ENCODE results near the gene RIC1.

DNA sequence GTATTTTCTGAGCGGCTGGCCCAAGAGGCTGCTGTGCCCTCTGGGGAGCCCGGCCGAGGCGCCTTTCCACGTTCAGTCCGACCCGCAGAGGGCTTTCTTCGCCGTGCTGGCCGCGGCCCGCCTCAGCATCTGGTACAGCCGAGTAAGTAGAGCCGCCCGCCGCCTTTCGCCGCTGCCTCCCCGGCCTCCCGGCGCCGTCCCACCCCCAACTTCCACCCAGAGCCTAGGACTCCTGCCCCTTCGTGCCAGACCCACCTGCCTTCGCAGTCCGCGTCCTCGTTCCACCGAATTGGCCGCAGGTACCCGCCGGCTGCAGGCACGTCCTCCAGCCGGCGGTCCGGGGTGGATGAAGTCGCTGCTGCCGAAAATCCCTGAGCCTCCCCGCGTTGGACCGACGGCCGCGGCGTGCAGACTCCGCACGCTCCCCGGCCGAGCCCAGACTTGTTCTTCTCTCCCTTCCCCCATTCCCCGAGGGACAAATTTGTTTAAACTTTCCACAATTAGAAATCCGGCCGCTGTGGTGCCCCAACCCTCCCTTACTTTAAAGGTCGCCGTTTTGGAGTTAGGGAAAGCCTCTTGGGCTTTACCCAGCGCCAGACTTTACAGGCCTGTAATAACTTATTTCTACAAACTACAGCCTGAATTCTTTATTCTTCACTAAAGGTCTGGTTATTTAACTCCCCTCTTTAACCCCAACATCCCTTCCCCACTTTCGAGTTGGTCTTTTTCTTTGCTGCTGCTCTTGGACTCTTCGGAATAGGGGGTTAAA, 589 bp downstream of the RIC1 start:
- TF ChIP-seq, protein P1, sequence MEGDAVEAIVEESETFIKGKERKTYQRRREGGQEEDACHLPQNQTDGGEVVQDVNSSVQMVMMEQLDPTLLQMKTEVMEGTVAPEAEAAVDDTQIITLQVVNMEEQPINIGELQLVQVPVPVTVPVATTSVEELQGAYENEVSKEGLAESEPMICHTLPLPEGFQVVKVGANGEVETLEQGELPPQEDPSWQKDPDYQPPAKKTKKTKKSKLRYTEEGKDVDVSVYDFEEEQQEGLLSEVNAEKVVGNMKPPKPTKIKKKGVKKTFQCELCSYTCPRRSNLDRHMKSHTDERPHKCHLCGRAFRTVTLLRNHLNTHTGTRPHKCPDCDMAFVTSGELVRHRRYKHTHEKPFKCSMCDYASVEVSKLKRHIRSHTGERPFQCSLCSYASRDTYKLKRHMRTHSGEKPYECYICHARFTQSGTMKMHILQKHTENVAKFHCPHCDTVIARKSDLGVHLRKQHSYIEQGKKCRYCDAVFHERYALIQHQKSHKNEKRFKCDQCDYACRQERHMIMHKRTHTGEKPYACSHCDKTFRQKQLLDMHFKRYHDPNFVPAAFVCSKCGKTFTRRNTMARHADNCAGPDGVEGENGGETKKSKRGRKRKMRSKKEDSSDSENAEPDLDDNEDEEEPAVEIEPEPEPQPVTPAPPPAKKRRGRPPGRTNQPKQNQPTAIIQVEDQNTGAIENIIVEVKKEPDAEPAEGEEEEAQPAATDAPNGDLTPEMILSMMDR (IDR thresholded peaks at IDR 0.05; ENCODE audit: insufficient read depth, low read length) = no peak
- TF ChIP-seq, protein P2, sequence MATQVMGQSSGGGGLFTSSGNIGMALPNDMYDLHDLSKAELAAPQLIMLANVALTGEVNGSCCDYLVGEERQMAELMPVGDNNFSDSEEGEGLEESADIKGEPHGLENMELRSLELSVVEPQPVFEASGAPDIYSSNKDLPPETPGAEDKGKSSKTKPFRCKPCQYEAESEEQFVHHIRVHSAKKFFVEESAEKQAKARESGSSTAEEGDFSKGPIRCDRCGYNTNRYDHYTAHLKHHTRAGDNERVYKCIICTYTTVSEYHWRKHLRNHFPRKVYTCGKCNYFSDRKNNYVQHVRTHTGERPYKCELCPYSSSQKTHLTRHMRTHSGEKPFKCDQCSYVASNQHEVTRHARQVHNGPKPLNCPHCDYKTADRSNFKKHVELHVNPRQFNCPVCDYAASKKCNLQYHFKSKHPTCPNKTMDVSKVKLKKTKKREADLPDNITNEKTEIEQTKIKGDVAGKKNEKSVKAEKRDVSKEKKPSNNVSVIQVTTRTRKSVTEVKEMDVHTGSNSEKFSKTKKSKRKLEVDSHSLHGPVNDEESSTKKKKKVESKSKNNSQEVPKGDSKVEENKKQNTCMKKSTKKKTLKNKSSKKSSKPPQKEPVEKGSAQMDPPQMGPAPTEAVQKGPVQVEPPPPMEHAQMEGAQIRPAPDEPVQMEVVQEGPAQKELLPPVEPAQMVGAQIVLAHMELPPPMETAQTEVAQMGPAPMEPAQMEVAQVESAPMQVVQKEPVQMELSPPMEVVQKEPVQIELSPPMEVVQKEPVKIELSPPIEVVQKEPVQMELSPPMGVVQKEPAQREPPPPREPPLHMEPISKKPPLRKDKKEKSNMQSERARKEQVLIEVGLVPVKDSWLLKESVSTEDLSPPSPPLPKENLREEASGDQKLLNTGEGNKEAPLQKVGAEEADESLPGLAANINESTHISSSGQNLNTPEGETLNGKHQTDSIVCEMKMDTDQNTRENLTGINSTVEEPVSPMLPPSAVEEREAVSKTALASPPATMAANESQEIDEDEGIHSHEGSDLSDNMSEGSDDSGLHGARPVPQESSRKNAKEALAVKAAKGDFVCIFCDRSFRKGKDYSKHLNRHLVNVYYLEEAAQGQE (IDR thresholded peaks at IDR 0.05; ENCODE audit: insufficient replicate concordance, low read depth) = no peak
- TF ChIP-seq GABPA (IDR thresholded peaks at IDR 0.05; ENCODE audit: low read depth) = no peak

All from HL-60 (cell line).